GM21529 (cell line): Measurements from ENCODE around the gene NIN.
A peak's percentile ranks its signal among the peaks of the same experiment; 100 is the strongest.
"Not testable (repeated sequence)": the region's sequence is repeated elsewhere in the genome, so short reads cannot be mapped to it uniquely, and the experiment has no call there.

Experiments used
- ATAC-seq: cut with Tn5 transposase; IDR thresholded peaks from one replicate; pipeline ENCODE4 v1.9.1; 2021; ENCODE audit not compliant: unreplicated experiment

NIN gene

DNA sequence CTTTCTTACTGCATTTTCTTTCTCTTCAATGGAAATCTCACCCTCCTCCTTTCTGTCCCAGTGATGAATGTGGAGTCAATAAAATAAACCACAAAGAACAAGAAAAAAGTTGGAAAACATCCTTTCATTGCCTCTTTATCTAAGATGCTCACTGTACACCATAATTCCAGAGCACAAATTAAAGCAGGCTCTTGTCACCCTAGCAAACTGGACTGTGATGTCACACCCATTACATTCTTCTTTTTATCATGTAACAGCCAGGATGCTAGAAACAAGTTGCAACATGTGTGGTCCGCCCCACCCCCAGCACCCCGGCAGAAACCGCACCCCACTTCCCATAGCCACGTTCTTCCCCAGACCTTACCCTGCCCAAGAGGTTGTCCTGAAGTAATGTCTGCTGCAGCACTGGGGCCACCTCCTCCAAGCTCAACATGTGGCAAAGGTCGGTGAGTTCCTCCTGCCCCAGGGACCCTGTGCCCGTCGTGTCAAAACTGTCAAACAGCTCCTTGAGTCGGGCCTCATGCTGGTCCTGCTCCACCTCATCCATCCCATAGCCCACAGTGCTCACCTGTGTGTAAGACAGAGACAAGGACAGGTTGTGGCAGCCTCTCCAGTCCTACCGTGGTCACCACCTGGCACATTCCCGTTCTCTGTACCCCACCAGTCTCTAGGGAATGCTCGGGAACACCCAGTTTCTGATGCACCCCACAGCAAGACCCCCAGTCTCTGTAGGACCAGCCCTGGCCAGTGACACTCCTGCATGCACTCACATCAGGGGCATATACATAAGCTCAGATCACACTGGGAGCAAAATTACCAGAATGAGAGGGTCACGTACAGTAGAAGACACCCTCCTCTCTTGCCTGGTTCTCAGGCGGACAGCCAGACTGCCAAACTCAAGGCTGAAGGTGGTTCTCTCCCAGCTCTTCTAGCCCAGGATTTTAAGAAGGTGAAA is 9.2 kb downstream of the NIN start:
- ATAC-seq = no peak

GRCh38 chr14:50820786-50821509 is 10.0 kb downstream of the NIN start:
- no peak for ATAC-seq

DNA sequence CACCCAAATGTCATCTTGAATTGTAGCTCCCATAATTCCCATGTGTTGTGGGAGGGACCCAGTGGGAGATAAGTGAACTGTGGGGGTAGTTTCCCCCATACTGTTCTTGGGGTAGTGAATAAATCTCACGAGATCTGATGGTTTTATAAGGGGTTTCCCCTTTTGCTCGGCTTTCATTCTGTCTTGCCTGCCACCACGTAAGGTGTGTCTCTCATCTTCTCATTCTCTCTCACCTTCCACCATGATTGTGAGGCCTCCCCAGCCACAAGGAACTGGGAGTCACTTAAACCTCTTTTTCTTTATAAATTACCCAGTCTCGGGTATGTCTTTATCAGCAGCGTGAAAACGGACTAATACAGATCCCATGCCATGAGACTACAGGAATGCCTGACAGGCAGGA is 11.7 kb downstream of the NIN start:
- ATAC-seq = not testable (repeated sequence)

GRCh38 chr14:50816395-50817047 is 14.4 kb downstream of the NIN start:
- no peak for ATAC-seq

- ATAC-seq = not testable (repeated sequence)
These were observed 15.4 kb downstream of the NIN start for GRCh38 chr14:50815526-50815925.

- ATAC-seq = not testable (repeated sequence)
These were observed 15.9 kb downstream of the NIN start for GRCh38 chr14:50815058-50815457.

GRCh38 chr14:50814161-50814560 is 16.8 kb downstream of the NIN start:
- ATAC-seq = no peak

DNA sequence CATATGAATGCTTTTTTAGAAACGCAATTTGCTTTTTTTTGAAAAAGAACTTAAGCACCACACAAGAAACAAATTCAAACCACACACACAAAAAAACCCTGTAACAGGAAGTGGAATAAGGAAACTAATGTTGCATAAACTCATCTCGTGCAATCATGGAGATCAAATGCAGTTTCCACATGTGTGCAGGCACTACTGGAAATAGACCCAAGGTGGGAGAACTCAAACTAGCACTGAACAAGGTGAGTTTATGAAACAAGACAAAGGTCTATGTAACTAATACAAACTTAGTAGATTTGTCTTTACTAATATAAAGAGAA is 17.5 kb downstream of the NIN start:
- ATAC-seq = peak; percentile 67

DNA sequence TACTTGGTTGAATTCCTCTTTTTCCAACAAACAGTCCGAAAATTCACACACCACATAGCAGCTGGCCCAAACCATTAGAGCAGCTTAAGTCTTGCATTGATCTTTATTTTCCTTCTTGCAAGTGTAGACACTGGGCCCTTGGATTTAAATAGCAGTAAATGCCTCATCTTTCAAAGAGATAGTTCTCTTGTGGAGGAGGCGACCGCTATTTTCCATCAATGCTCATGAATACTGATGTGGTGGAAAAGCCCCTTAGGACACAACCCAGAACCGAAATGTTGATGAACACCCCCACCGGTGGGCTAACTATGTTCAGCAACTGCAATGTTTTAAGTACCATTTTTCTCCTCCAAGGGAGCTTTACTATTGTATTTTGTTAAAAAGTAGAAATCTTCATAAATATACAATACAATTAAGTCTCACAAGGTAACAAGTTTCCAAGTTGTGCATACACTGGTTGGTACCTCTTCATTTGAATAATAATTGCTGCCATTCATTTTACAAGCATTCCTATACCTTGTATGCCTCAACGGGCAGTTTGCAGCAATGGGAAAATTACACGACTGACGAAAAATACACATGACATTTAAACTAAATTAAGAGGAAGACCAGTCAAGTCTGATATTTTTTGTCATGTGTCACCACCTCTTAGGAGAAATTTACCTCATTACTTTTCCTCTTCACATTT is 18.0 kb downstream of the NIN start:
- ATAC-seq = peak; percentile 29

GRCh38 chr14:50812180-50812579 is 18.8 kb downstream of the NIN start:
- no peak for ATAC-seq

- no peak for ATAC-seq
These were observed 22.9 kb downstream of the NIN start for GRCh38 chr14:50808053-50808452.

GRCh38 chr14:50806241-50806933 is 24.6 kb downstream of the NIN start:
- ATAC-seq = no peak

DNA sequence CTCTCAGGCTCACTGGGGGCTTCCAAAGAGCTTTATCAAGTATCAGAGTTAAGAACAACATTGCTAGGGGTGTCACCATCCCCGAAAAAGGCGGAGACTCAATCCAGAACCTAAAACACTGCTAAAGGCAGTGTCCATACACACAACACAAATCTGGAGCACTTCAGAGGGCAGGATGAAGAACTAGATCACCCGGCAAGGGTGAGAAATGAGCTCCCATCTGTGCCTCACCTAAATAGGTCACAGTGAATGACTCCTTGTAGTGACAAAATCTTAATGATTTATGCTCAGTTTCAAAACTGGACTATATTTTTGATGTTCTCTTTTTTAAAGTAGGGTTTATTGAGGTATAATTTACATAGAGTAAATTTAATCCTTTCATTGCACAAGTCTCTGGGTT is 25.6 kb downstream of the NIN start:
- no peak for ATAC-seq

GRCh38 chr14:50804181-50804721 is 26.7 kb downstream of the NIN start:
- no peak for ATAC-seq

DNA sequence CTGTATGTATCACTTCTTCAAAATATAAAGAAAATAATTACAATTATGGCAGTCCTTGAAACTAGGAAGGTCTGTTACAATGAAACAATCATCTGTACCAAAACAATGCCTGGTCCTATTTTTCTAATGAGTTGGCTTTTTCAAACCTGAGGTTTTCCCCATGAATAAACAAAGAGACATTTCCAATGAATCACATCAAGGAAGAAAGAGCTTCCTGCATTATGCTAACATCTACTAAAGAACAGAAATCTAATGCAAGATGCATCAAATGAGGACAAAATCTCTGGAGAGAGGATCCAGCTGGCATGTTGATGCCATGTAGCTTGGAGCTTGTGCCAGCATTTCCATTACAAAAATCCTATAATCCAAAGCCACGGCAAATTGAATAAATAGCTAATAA is 29.3 kb downstream of the NIN start:
- no peak for ATAC-seq

DNA sequence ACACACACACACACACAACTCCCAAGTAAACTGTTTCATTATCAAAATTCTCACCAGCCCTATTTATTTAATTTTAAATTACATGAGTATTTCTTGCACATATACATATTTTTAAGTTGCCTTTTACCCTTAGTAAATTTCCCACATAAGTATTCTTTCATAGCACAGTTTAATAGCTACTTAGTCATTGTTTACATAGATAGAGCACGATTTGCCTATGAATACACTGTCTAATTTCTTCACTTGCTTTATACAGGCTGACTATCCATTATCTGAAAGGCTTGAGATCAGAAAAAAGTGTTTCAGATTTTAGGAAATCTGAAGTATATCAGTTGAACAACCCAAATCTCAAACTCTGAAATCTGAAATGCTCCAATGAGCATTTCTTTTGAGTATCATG is 30.9 kb downstream of the NIN start:
- no peak for ATAC-seq

- peak; percentile 89 for ATAC-seq
These were observed 32.9 kb downstream of the NIN start for GRCh38 chr14:50798048-50798421.

GRCh38 chr14:50797250-50798047 is 33.5 kb downstream of the NIN start:
- no peak for ATAC-seq

- no peak for ATAC-seq
These were observed 34.6 kb downstream of the NIN start for GRCh38 chr14:50796390-50796789.

GRCh38 chr14:50795909-50796308 is 35.1 kb downstream of the NIN start:
- ATAC-seq = no peak
